HUES6 (cell line): Measurements from ENCODE around the gene CYP27C1.

Experiments used
- H3K27ac ChIP-seq: 2 replicates; pipeline ENCODE4 v1.7.0; 2013; ENCODE audit warnings: low read depth, mild to moderate bottlenecking, low read length, inconsistent platforms
- H3K27me3 ChIP-seq: 2 replicates; pipeline ENCODE4 v1.6.1; 2013; ENCODE audit warnings: low read length; ENCODE audit not compliant: control insufficient read depth, insufficient read depth
- H3K36me3 ChIP-seq: 2 replicates; pipeline ENCODE4 v1.6.1; 2013; ENCODE audit warnings: low read length; ENCODE audit not compliant: control insufficient read depth, insufficient read depth
- H3K4me1 ChIP-seq: 2 replicates; pipeline ENCODE4 v1.6.1; 2013; ENCODE audit warnings: low read length; ENCODE audit not compliant: control insufficient read depth, insufficient read depth
- H3K4me3 ChIP-seq: 2 replicates; pipeline ENCODE4 v1.5.1; 2013; ENCODE audit warnings: low read depth, low read length
- H3K9ac ChIP-seq: one replicate; pipeline ENCODE4 v1.6.1; 2013; ENCODE audit warnings: mild to moderate bottlenecking, low read length
- H3K9me3 ChIP-seq: 2 replicates; pipeline ENCODE4 v1.6.1; 2013; ENCODE audit warnings: low read depth, low read length; ENCODE audit not compliant: control insufficient read depth, insufficient read depth

CYP27C1 gene

DNA sequence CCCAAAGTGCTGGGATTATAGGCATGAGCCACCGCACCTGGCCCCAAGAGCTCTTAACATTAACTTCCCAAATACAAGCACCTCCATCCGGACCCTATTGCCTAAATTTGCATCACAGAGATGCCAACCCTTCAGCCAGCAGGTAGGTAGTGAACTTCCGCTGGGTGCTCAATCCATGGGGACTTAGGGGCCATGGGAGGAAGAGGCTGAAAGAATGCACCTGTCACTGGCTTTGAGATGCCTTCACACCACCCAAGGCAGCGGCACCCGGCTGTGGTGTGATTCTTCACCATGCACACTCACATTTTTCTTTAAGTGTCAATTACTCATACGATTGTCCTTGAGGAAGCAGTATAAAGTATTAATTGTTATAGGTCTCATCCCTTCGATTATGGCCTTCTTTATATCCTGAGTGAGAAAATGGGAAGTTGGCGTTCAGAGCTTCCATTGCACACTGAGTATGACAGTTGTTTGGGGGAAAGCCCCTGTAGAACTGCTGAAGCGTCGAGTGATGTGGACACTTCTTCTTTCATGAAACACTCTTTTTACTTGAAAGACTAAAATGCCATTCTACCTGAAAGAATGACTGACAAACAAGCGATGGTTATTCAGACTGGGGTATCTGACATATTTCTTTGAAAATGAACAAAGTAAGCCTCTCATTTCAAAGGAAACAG lies 61.3 kb downstream of the CYP27C1 start:
- Histone ChIP-seq H3K9ac (no peak overlapping the region), H3K4me3 (no peak overlapping the region), H3K36me3 (no peaks in the 10 kb centered on the region), H3K4me1 (peaks cover 8% of the 10 kb centered on the region; the same call in 1 of the 2 replicates), H3K27me3 (no peaks in the 10 kb centered on the region), H3K27ac (no peak overlapping the region), H3K9me3 (peaks cover 7% of the 10 kb centered on the region)

DNA sequence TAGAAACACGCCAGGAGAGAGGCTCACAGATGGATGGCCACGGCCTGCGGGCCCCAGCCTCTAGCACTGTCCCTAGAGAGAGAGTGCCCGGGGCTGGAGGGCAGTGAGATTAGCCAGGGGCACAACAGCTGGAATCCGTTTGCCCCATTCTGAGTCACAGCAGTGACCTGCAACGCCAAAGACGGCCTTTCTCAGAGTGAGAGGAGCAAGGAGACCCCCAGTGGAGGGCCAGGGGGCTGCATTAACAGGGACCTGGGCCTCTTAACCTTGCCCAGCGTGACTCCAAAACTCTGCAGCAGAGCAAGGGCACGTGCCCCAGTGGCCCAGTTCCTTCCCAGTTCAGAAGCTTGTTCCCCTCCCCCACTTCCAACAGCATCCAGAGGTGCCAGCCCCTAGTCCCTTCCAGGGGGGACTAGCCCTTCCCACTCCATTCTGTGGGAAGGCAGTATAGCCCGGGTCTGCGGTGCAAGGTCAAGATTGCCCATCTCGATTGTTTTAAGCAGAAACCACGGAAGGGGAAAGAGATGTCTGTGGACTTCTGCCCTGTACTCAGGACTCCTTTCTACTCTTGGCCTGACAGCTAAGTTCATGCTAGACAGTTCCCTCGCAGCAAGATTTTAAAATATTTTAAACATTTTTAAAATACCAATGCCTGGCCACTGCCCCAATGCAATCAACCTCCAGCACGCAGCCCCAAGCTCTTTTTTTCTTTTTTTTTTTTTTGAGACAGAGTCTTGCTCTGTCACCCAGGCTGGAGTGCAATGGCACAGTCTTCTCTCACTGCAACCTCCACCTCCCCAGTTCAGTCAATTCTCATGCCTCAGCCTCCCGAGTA lies 62.2 kb downstream of the CYP27C1 start:
- H3K36me3 ChIP-seq = no peaks in the 10 kb centered on the region
- no peaks in the 10 kb centered on the region for H3K27me3 ChIP-seq
- peaks cover 8% of the 10 kb centered on the region; the same call in 1 of the 2 replicates for H3K4me1 ChIP-seq
- H3K4me3 ChIP-seq = no peak overlapping the region
- no peak overlapping the region for H3K9ac ChIP-seq
- H3K27ac ChIP-seq = no peak overlapping the region
- H3K9me3 ChIP-seq = peaks cover 7% of the 10 kb centered on the region

DNA sequence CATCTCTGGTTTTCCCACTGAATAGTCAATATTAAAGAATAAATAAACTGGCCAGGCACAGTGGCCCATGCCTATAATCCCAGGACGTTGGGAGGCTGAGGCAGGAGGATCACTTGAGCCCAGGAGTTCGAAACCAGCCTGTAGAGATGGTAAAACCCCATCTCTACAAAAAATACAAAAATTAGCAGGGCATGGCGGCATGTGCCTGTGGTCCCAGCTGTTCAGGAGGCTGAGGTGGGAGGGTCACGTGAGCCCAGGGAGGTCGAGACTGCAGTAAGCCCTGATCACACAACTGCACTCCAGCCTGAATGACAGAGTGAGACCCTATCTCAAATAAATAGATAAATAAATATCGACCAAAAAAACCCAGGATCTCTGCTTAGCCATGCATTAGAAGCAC lies 63.0 kb downstream of the CYP27C1 start:
- H3K27me3 ChIP-seq = no peaks in the 10 kb centered on the region
- peaks cover 7% of the 10 kb centered on the region for H3K9me3 ChIP-seq
- H3K4me3 ChIP-seq = no peak overlapping the region
- H3K4me1 ChIP-seq = peaks cover 8% of the 10 kb centered on the region; the same call in 1 of the 2 replicates
- H3K27ac ChIP-seq = no peak overlapping the region
- H3K36me3 ChIP-seq = no peaks in the 10 kb centered on the region
- no peak overlapping the region for H3K9ac ChIP-seq

DNA sequence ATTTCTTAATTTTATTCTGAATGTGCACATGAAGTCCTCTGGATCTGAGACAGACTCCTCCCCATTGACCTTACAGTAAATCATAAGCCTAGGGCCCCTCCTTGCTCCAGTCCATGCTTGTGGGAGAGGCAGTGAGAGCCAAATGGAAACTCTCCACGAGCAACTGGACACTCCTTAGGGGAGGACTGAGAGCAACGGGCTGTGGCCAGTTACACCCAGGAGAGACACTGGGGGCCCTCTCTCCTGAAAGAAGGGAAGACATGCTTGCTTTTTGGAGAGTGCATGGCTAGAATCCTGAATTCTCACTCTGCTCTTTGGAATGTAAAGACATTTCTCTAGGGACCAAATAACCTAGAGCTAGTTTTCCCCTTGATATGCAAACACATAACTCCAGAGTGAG lies 64.2 kb downstream of the CYP27C1 start:
- H3K36me3 ChIP-seq = no peaks in the 10 kb centered on the region

DNA sequence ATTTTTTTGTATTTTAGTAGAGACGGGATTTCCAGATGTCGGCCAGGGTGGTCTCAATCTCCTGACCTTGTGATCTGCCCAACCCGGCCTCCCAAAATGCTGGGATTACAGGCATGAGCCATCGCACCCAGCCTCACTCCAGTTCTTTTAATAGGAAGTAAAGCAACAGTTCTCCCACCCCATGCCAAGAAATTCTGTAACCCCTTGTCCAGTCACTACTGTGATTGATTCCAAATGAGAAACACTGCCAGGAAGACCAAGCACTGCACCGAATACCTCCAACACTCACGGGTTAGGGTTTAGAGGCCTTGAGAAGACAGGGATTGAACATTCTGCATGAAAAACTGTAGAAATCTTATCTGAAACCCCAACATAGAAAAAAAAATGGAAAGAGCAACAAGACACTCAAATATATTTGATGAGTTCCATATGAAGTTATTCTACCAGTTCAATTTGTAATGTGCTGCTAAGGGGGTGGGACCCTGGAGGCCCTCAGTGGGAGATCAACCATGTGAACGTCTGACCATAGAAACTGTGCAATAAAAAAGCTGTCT lies 65.0 kb downstream of the CYP27C1 start:
- no peak overlapping the region for H3K27ac ChIP-seq
- no peak overlapping the region for H3K9ac ChIP-seq
- peaks cover 8% of the 10 kb centered on the region; the same call in 1 of the 2 replicates for H3K4me1 ChIP-seq

More for the DNA sequence above, 64.2 kb downstream of the CYP27C1 start:
- no peak overlapping the region for H3K9ac ChIP-seq
- no peaks in the 10 kb centered on the region for H3K27me3 ChIP-seq
- no peak overlapping the region for H3K27ac ChIP-seq
- H3K4me3 ChIP-seq = no peak overlapping the region
- H3K9me3 ChIP-seq = peaks cover 12% of the 10 kb centered on the region
- peaks cover 8% of the 10 kb centered on the region; the same call in 1 of the 2 replicates for H3K4me1 ChIP-seq

DNA sequence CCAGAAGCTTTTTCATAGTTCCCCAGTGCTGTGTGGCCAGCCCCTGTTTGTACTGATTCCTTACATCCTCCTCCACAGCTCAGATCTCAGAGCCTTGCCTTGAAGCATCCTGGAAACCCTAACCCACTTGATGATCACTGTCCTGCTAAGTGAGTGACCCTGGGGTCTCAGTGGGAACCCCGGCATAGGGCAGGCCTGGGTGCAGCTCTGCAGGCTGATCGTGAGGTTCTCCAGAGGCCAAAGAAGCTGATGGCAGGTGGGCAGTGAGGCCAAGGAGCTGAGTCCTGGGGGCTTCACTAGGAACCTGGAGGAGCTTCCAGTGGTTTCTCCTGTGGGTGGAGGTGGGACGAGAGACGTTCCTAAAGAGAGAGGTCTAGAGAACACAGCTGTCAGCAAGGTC lies 65.7 kb downstream of the CYP27C1 start:
- Histone ChIP-seq H3K9me3 (peaks cover 17% of the 10 kb centered on the region), H3K36me3 (no peaks in the 10 kb centered on the region), H3K4me3 (no peak overlapping the region), H3K27me3 (no peaks in the 10 kb centered on the region), H3K9ac (no peak overlapping the region), H3K27ac (no peak overlapping the region), H3K4me1 (peaks cover 8% of the 10 kb centered on the region; the same call in 1 of the 2 replicates)

More for the DNA sequence above, 65.0 kb downstream of the CYP27C1 start:
- H3K9me3 ChIP-seq = peaks cover 17% of the 10 kb centered on the region
- H3K4me3 ChIP-seq = no peak overlapping the region
- H3K36me3 ChIP-seq = no peaks in the 10 kb centered on the region
- no peaks in the 10 kb centered on the region for H3K27me3 ChIP-seq

DNA sequence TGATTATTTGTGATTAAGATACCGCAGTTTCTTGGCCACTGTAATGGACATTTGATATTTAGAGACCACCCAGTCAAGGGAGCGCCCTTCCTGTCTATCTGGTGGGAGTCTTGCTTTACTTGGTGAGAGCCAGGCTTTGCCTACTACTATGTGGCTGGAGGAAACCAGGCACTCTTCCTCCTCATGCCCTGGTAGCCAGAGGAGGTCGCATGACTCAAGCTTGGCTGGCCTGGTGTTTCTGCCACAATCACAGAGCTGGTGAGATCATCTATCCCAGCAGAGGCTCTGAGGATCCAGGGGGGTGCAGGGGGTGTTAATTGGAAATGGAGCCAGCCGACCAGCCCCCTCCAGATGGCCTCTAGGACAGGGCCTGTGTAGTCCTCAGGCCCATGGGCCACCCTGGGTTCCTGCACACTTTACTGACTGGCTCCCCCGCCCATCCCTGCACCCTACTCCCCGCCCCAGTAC lies 66.4 kb downstream of the CYP27C1 start:
- Histone ChIP-seq H3K4me1 (peaks cover 8% of the 10 kb centered on the region; the same call in 1 of the 2 replicates), H3K4me3 (no peak overlapping the region), H3K9me3 (peaks cover 17% of the 10 kb centered on the region), H3K27ac (no peak overlapping the region), H3K36me3 (no peaks in the 10 kb centered on the region), H3K9ac (no peak overlapping the region), H3K27me3 (no peaks in the 10 kb centered on the region)

DNA sequence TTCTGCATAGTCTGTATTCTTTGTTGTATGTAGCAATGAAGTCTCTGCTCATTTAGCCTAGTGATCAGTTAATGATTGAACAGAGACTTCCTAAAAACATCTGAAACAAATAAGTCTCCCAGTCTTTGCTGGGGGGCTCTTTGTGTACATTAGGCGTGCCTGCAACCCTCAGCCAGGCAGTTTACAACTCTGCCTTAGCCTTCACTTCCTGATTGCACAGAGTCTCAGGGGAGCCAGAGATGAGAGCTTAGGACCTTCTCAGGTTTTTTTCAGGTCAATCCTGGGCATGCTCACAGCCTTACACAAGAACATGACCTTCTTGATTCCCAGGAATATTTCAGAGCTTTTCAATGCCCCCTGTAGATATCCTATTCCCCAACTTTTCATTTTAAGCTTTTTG lies 69.1 kb downstream of the CYP27C1 start:
- H3K9ac ChIP-seq = no peak overlapping the region
- no peaks in the 10 kb centered on the region for H3K36me3 ChIP-seq
- no peak overlapping the region for H3K27ac ChIP-seq
- H3K4me1 ChIP-seq = peaks cover 4% of the 10 kb centered on the region; the same call in 1 of the 2 replicates
- H3K9me3 ChIP-seq = peaks cover 10% of the 10 kb centered on the region
- no peak overlapping the region for H3K4me3 ChIP-seq
- H3K27me3 ChIP-seq = no peaks in the 10 kb centered on the region

DNA sequence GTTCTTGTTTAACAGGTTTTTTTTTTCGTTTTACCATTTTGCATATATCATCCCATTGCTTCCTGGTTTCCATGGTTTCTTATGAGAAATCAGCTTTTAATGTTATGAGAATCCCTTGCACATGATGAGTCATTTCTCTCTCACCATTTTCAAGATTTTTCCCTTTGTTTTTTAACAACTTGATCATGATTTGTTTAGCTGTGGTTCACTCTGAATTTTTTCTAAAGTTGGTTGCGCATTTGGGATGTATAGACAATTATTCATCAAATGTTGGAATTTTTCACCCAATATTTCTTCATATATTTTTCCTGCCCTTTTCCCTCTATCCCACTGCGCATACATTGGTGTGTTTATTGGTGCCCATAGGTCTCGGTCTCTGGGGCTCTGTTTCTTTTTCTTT lies 70.7 kb downstream of the CYP27C1 start:
- Histone ChIP-seq H3K9ac (no peak overlapping the region), H3K4me3 (no peak overlapping the region), H3K27me3 (no peaks in the 10 kb centered on the region), H3K4me1 (peaks cover 4% of the 10 kb centered on the region; the same call in 1 of the 2 replicates), H3K27ac (no peak overlapping the region), H3K9me3 (peaks cover 10% of the 10 kb centered on the region), H3K36me3 (no peaks in the 10 kb centered on the region)

DNA sequence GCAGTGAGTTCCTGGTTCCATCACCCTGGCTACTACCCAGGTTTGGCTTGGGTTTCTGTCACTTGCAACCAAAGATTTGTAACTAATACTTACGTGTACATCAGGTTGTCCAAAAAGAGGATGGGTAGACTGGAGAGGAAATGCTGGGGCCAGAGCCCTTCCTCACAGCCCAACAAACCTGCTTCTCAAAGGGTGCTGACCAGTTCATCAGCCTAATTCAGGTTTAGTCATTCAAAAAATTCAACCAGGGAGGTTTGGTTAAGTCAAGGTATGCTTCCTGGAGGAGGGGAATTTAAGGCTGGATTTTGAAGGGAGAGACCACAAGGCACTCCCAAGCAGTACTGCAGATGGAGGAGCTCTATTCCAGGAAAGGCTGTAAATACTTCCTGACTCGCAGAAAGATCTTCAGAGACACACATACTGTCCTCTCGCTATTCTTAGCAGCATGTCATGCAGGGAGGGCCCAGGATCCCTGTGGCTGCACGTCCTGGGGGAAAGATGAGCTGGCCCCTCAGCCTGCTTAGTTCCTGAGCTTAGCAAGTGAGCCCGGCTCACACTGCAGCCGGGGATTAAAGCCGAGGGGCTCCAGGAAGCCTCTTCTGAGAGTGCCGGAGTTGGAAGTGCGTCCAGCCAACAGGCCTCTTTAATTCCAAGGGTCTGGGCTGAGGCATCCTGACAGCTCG lies 73.1 kb downstream of the CYP27C1 start:
- H3K9ac ChIP-seq = no peak overlapping the region
- peaks cover 10% of the 10 kb centered on the region for H3K9me3 ChIP-seq
- no peak overlapping the region for H3K27ac ChIP-seq
- H3K4me1 ChIP-seq = peaks cover 10% of the 10 kb centered on the region; the same call in 1 of the 2 replicates
- no peaks in the 10 kb centered on the region for H3K36me3 ChIP-seq
- H3K4me3 ChIP-seq = no peak overlapping the region
- H3K27me3 ChIP-seq = no peaks in the 10 kb centered on the region
